GF-D8 (cell line): ENCODE measurements around the gene TSN.

Source experiments
- DNase-seq: peaks from one replicate; lab custom pipeline; 2025; lab: John Stamatoyannopoulos, UW

The TSN gene

DNA sequence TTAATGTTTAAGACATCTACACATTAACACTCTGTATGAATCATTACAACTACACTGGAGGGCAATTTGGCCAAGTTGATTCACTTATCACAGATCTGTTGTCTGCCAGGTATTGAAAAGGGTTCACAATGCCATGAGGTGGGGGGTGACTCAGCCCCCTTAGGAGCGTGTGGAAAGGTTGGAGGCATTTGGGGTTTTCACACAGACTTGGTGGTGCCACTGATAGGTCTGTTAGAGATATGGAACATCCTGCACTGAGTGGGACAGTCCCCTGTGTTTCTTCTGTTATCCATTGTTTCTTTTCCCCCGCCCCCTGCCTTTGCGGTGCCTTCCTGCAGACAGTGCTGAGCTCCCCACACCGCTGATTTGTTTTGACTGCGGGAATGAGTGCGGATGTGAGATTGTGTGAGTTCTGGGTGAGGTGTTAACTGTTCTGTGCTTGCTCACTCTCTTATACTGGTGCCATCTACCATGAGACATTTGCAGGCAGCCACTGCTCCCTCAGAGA lies 9.3 kb upstream of the TSN start:
- DNase-seq = no peak

DNA sequence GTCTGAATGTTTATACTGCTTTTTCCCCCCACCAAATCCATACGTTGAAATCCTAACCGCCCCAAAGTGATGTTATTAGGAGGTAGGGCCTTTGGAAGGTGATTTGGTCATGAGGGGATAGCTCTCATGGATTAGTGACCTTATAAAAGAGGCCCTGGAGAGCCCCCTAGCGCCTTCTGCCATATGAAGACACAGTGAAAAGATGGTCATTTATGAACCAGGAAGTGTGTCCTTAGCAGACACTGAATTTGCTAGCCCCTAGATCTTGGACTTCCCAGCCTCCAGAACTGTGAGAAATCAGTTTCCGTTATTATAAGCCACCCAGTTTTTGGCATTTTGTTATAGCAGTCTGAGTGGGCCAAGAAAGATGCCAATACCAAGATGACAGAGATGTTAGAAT lies 7.2 kb upstream of the TSN start:
- DNase-seq = peak; percentile 24

DNA sequence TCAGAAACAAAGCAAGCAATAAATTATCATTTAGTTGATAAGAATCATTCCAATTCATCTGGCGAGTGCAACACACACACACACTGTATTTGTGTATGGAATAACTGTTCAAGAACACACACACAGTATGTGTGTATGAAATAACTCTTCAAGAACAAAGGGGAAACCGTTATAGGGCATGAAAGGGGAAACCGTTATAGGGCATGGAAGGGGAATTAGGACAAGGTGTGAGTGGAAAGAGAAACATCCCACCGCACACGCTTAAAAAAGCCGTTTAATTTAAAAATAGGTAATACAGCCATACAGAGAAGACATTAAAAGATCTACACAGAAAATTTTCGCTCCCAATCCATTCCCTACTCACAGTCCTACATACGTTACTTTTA lies 607 bp upstream of the TSN start:
- DNase-seq = no peak

DNA sequence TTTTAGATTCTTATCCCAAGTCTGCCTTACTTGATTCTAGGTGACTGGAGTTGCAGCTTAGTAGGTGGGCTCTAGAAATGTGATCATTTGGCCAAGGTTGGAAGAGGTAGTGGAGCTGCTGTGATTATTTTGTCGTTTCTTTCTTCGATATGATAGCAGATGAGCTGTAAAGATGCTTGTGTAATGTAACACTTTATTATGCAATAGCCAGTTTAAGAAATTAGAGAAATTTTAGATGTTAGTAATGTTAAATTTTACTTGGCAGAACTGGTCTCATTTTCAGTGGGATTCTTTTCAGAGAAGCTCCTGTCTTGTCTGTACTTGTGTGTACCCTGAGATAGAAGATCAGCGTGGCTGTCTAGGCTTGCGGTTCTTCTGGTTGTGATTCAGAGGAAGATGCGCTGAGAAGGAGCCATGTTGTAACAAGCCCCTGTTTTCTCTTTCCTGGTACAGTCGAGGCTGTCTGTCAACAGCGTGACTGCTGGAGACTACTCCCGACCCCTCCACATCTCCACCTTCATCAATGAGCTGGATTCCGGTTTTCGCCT lies 9.3 kb downstream of the TSN start:
- no peak for DNase-seq

DNA sequence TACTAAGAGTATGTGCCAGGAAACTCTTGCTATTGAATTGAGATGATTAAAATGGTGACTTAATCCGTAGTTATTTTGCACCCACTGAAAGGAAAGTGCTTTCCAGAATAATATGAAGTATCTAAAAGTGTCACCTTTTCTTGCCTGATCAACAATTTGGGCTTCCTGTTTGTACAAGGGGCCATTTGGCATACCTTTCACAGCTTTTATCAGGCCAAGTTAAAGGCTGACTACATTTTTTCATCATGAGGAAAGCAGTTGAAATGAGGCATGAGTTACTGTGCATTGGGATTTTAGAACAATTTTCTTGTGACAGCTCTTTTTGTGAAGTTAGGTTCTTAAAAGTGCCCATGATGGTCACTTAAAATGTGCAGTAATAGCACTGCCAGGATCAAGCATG lies 11.2 kb downstream of the TSN start:
- DNase-seq = no peak

DNA sequence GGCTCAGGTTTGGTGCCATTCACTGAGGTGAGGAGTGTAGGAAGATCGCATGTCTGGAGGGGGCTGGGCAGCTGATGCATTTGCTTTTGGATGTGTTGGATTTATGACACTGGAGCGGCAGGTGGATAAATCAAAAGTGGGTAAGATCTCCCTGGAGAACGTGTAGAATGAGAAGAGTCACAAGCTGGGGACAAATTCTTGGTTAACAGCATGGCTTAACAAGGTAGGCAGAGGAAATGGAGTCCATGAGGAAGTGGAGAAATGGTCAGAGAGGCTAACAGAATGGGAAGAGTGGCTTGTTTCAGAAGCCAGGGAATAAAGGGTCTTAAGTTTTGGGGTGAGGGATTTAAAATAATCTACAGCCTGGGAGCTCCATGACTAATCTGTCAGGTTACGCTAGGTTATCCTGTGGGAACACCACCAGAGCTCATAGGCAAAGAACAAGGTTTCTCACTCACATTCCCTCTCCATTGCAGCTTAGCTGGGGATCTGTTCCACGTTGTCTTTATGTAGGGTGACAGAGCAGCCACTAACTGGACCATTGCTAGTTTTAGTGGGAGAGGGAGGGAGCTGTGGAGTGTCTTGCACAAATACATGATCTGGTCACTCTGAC lies 12.8 kb downstream of the TSN start:
- DNase-seq = no peak

DNA sequence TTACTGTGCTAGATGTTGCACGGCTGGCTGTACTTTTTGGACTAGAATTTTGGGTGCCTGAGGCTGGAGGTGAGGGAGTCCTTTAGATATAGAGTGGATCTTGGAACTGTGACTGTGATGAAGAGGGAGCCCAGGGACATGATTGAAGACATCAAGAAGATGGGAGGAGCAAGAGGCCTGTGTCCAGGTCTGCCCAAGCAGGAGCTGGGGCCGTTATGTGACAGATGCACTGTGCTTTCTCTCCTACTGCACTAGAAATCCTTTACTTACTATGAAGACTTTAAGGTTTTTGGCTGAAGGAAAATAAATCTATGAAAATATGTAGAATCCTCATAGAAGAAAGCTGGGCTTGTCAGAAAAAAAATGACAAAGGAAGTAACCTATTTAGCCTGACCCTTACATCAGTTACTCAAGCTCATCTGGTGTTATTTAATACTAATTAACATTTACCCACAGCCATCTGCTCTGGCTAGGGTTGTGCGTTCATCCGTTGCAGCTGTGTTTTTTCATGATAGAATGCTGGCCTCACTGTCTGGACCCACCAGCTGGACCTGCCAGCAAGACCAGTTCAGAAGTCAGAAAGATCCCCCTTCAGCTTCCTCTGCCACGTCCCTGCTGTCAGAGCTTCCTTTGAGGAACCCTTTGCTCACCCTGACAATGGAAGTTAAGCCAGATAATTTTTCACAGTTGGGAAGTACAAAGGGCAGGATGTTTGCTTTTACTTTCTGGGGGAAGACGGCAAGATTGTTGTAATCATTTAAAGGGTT lies 16.7 kb downstream of the TSN start:
- no peak for DNase-seq

DNA sequence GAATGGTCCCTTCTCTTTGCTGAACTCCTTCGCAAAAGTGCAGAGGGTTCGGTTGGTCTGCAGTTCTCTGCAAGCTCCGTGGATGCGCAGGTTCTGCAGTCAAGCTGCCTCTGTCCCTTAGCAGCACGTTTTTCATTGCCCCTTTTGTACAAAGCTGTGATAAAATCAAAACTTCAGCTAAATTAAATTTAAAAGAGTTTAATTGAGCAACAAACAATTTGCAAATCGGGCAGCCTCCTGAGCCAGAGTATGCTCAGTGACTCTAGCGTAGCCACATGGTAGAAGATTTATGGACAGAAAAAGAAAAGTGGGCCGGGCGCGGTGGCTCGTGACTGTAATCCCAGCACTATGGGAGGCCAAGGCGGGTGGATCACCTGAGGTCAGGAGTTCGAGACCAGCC lies 18.8 kb downstream of the TSN start:
- DNase-seq = no peak

DNA sequence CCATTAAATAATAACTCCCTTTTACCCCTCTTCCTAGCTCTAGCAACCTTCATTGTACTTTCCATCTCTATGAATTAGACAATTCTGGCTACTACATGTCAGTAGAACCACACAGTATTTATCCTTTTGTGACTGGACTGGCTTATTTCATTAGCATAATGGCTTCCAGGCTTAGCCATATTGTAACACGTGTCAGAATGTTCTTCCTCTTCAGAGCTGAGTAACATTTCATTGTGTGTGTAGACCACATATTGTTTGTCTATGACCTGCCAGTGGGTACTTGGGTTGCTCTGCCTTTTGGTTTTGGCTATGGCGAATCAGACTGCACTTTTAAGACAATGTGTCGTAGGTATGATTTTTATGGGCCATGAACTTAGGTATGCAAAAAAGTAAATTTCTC lies 20.9 kb downstream of the TSN start:
- DNase-seq = no peak

DNA sequence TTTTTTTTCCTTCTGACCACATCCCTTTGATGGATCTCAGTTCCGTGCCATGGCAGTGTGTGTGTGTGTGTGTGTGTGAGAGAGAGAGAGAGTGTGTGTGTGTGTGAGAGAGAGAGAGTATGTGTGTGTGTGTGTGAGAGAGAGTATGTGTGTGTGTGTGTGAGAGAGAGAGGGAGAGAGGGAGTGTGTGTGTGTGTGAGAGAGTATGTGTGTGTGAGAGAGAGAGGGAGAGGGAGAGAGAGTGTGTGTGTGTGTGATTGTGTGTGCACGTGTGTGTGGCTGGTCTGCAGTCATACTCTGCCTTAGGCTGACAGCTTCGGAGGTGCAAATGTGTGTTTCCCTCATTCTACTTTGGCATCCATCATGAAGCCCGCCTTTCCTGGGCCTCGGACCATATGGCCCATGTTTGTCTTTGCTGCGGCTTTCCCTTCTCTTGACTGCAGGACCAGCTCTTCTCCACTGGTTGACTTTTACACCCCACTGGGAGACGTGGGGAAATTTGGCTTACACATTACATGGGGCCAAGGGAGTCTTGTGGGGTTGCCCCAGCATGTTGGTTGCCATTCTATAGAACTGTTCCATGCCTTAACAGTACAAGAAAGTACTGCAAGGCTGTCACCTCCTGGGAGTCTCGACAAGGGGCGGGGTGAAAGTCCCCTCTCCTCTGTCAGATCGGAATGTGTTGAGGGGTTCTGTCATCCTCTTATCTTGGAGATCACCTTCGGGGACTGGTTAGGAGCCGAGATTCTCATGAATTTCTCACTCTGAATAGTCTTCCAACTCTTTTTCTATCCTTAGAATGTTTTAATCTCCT lies 21.6 kb downstream of the TSN start:
- no peak for DNase-seq

DNA sequence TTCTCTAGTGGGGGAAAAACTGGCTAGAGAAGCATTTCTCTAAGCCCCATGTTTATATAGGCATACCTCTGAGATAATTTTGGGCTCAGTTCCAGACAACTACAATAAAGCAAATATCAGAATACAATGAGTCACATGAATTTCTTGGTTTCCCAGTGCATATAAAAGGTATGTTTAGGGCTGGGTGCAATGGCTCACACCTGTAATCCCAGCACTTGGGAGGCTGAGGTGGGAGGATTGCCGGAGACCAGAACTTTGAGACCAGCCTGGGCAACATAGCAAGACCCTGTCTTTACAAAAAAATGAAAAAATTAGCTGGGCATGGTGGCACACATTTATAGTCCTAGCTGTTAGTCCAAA lies 22.2 kb downstream of the TSN start:
- DNase-seq = no peak

DNA sequence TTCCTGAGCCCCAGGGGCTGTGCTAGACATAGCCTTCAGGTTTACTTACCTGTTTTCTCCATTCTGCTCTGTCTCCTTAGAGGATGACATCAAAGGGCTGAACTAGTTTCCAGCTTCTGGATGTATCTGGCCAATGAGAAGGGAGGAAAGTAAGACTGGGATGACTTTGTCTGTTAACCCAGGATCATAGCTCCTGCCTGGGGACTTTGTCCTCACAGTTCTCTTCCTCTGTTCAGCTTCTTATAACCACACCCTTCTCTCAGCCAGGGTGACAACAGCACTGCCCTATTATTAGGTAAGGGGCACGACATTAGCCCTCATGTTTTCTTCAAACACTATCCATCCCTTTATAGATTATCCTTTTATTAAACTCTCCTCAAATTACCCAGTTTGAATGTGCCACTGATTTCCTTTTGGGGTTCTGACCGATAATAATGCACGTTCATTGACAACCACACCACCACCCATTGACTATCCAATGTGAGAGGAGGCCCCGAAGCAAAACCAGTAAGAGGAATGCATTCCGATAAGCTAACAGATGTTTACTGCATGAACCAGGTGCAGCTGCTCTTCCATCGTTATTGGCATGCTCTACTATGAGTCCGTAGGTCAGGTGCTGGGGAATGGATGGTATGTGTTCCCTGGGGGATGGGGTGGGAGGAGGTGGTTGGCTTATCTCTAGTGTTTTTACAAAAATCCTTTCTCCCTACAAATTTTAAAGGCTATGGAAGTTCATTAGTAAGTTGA lies 23.5 kb downstream of the TSN start:
- no peak for DNase-seq

DNA sequence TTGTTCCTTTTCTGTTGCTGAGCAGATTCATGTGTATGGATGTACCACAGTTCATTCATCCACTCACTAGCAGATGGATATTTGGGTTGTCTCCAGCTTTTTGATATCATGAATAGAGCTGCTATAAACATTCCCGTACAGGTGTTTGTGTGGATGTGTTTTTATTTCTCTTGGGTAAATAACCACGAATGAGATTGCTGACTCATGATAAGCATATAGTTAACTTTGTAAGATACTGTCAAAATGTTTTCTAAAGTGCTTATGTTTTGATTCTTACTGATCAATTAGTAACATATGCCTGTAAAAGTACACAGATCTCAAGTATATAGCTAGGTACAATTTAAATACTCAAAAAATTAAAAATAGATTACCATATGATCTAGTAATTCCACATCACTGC lies 27.7 kb downstream of the TSN start:
- no peak for DNase-seq

DNA sequence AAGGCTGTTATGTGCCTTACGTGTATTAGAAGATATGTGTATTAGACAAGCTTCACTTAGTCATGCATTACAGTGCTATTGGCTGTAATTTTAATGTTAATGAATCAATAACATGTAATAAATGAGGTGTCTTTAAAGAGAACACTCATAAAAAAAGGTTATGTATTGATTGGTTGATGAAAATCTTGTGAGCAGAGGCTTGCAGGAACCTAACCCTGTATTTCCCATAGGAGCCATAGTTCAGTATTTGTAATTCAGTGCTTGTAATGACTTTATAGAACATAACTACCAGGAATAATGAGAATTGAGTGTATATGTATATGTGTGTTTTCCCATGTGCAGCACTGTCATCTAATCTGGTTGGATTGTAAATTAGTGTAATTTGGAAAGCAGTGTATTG lies 33.2 kb downstream of the TSN start:
- no peak for DNase-seq

DNA sequence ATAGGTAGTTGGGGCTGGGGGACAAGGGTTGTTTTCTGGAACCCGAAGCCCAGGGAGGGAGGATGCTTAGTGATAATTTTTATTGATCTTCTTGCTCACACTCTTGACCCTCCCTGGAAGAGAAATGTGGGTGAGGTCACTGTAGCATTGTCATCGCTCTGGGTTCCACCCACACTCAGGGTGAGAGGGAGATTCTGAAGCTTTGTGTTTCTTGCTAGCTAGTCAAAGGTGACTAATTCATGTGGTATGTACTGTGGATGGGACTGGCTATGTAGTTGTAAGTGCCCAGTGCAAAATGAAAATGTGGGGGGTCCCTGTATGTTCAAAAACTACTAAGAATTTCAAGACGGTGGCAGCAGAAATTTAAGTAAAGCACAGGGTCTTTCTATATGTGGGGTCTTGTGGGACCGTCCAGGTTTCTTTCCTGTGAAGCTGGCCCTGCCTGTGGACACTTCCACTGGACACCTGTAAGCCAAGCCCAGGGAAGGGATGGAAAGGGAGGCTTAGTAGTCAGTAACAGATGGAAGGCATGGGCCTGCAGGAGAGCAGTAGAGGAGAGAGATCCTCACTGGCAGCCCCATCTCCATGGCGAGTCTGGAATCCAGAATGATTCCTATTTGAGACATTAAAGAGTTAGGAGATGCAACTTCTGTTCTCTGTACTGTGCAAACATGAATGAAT lies 35.0 kb downstream of the TSN start:
- DNase-seq = no peak

DNA sequence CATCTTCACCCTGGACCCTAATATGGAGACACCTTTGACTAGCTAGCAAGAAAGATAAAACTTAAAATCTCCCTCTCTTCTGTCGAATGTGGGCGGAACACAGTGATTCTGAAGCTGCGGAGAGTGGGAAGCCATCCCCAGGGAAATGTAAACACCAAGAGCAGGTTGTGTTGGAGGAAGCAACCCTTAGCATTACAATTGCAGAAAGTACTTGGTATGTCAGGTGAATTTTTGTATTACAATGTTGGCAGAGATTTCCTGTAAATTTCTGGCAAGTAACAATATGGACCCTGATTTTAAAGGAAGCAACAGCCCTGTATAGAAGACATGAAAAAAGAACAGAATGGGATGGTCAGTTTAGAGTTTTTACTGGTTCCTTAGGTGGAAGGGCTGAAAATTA lies 35.8 kb downstream of the TSN start:
- DNase-seq = no peak

DNA sequence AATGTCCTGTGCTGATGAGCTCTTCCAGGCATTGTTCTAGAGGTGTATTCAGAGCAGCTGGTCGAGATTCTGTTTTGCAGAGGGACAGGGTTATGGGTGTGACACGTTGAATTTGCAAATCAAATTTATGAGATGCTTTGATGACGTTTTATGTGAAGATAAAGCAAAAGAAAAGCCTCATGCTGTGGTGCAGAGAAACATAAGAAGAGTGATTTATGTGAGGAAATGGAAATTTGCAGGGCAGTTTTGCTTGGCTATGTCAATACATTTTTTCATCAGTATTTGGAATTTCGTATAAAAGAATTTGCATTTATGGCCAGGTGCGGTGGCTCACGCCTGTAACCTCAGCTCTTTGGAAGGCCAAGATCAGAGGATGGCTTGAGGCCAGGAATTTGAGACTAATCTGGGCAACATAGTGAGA lies 36.4 kb downstream of the TSN start:
- DNase-seq = no peak

DNA sequence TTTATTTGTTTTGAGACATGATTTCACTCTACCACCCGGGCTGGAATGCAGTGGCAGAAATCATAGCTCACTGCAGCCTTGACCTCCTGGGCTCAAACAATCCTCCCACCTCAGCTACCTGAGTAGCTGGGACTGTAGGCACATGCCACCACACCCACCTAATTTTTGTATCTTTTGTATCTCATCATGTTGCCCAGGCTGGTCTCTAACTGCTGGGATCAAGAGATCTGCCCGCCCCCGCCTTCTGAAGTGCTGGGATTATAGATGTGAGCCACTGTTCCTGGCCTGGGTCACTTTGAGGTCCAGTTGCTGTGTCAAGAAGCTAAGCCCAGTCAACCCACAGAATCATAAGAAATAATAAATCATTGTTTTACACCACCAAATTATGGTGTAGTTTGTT lies 38.4 kb downstream of the TSN start:
- no peak for DNase-seq

DNA sequence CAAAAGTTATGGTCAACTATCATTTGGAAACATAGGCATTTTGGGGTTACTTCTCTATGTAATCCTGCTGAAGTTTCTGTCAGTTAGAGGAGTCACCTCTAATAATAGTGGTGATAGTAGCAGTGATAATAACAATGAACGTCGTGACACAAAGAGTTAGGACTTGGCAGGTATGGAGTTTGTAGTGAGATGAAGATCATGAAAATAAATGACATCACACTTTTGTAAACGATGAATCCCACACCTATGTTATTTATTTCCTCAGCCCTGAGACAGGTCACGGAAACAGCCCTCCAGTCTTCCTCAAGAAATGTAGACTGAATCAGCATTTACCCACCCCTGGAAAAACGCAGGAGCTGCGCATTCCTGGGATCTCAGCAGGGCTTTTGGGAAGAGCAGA lies 38.8 kb downstream of the TSN start:
- DNase-seq = no peak

DNA sequence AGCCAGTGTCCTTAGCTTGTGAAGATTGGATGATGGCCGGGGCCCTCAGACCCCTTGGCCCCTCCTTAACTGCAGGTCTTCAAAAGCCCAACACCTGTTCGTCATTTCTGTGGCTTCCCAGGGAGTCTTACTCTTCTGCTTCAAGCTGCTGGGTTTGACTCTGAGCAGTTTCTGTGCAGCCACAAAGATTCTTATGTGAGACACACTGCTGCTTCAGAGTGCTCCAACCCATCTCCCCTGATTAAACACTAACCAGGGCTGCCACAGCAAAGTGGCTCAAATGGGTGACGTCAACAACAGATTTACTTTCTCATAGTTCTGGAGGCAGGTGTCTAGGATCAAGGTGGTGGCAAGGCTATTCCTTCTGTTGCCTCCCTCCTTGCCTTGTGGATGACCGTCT lies 40.8 kb downstream of the TSN start:
- DNase-seq = no peak

DNA sequence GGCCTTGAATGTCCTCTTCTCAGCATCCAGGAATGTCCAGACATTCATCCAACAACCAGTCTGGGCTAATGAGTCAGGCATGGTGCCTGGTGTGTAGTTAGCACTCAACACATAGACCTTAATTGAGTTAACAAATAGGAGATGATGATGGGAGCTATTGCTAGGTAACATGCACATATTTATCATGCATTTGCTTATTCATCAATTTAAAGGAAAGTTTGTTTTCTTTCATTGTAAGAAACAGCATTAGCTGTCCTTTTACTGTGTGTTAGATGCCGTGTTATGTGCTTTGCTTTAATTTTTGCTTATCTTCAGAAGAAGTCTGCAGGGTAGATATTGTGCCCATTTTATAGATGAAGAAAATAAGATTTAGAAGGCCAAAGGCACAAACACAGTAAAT lies 43.2 kb downstream of the TSN start:
- no peak for DNase-seq

DNA sequence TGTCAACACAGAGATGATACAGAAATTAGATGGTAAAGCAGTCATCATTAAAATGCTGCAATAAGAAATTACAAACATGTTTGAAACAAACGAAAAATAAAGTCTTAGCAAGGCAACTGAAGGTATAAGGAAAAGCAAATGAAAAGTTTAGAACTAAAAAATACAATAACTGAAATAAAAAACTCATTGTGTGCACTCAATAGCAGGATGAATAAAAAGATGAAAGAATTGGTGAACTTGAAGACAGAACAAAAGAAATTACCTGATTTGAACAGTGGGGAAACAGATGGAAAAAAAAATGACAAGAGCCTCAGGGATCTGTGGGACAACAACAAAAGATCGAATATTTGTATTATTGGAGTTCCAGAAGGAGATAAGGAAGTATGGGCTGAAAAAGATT lies 46.5 kb downstream of the TSN start:
- no peak for DNase-seq
